ENCODE results near the gene HIPK1. TPM values are rescaled to one million over a fixed set of nuclear protein-coding genes. Genes with fewer than 3 reads are reported as not detected.

HIPK1 gene
- total RNA-seq, 3 donors from 2014 or later (not counting 1 experiment from before 2014, with no cell fraction given) = 238 to 283 (median 261) TPM

GRCh38 chr1:113918243-113918642 is 10.9 kb upstream of the HIPK1 start:
- Histone ChIP-seq H3K4me1 (ENCODE audit: control insufficient read depth, insufficient read depth, low read length) (no peaks in the 10 kb centered on the region), H3K9me3 (ENCODE audit: control insufficient read depth, insufficient read depth, low read length) (no peaks in the 10 kb centered on the region), H3K4me3 (ENCODE audit: low read length) (no peak overlapping the region), H3K27me3 (ENCODE audit: control insufficient read depth, insufficient read depth, low read length) (no peaks in the 10 kb centered on the region), H3K36me3 (ENCODE audit: control insufficient read depth, insufficient read depth, low read length) (no peaks in the 10 kb centered on the region), H3K27ac (ENCODE audit: low read length) (no peak overlapping the region)
- no peak overlapping the region for H3K27ac Mint-ChIP-seq
- H3K4me3 Mint-ChIP-seq = no peak overlapping the region
- intact Hi-C loops (cut with micrococcal nuclease) = no loop called here
- H3K36me3 Mint-ChIP-seq = no peaks in the 10 kb centered on the region
- H3K9me3 Mint-ChIP-seq = no peaks in the 10 kb centered on the region
- DNase-seq (no peak), ATAC-seq (no peak)
- peaks cover 0 to 5% of the 10 kb centered on the region in 2 donors for H3K4me1 Mint-ChIP-seq
- no peak for TF ChIP-seq CTCF (IDR thresholded peaks at IDR 0.05)
- no peaks in the 10 kb centered on the region for H3K27me3 Mint-ChIP-seq (ENCODE audit: low read depth in 2 of 2)

DNA sequence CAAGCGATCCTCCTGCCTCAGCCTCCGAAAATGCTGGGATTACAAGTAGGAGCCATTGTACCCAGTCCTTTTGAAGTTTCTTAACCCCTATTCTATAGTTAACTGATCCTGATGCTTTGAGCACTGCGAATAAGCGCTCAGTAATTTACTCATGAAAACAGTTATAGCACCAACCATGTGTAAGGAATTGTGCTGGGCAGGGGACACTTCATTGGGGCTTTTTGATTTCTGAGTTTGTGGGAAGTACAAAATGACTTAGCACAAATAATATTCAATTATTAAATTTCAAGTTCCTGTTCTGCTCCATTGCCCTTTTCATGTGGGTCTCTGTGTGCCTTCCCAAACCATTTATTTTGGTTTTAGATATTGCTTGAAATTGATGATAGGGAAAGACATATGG is 6.2 kb upstream of the HIPK1 start:
- no peak for ATAC-seq
- no peaks in the 10 kb centered on the region for H3K9me3 Mint-ChIP-seq

GRCh38 chr1:113924473-113924872 is 4.7 kb upstream of the HIPK1 start:
- H3K4me1 ChIP-seq (ENCODE audit: control insufficient read depth, insufficient read depth, low read length) = peaks cover 6% of the 10 kb centered on the region
- Mint-ChIP-seq H3K36me3 (no peaks in the 10 kb centered on the region), H3K27me3 (ENCODE audit: low read depth in 2 of 2) (no peaks in the 10 kb centered on the region), H3K4me1 (peaks cover 16 to 19% of the 10 kb centered on the region in 2 donors), H3K9me3 (no peaks in the 10 kb centered on the region), H3K4me3 (no peak overlapping the region), H3K27ac (no peak overlapping the region)
- ATAC-seq (no peak), DNase-seq (no peak)
- TF ChIP-seq CTCF (IDR thresholded peaks at IDR 0.05) = no peak
- no peaks in the 10 kb centered on the region for H3K36me3 ChIP-seq (ENCODE audit: control insufficient read depth, insufficient read depth, low read length)
- 97% methylated on average over 2 of the region's 2 CpGs for WGBS (ENCODE audit: insufficient coverage)
- no peak overlapping the region for H3K27ac ChIP-seq (ENCODE audit: low read length)
- H3K4me3 ChIP-seq (ENCODE audit: low read length) = no peak overlapping the region
- intact Hi-C loops (cut with micrococcal nuclease) = no loop called here
- H3K27me3 ChIP-seq (ENCODE audit: control insufficient read depth, insufficient read depth, low read length) = no peaks in the 10 kb centered on the region
- H3K9me3 ChIP-seq (ENCODE audit: control insufficient read depth, insufficient read depth, low read length) = no peaks in the 10 kb centered on the region

More for the DNA sequence above, 6.2 kb upstream of the HIPK1 start:
- WGBS (ENCODE audit: insufficient coverage) = 100% methylated on average over 3 of the region's 4 CpGs
- no peaks in the 10 kb centered on the region for H3K4me1 ChIP-seq (ENCODE audit: control insufficient read depth, insufficient read depth, low read length)
- no peak for TF ChIP-seq CTCF (IDR thresholded peaks at IDR 0.05)
- no peaks in the 10 kb centered on the region for H3K27me3 Mint-ChIP-seq (ENCODE audit: low read depth in 2 of 2)
- no peaks in the 10 kb centered on the region for H3K9me3 ChIP-seq (ENCODE audit: control insufficient read depth, insufficient read depth, low read length)
- no peak overlapping the region for H3K27ac Mint-ChIP-seq
- no peaks in the 10 kb centered on the region for H3K36me3 Mint-ChIP-seq
- no peak overlapping the region for H3K27ac ChIP-seq (ENCODE audit: low read length)
- intact Hi-C loops (cut with micrococcal nuclease) = no loop called here
- no peak overlapping the region for H3K4me3 ChIP-seq (ENCODE audit: low read length)
- no peak for DNase-seq
- H3K4me3 Mint-ChIP-seq = no peak overlapping the region
- H3K4me1 Mint-ChIP-seq = peaks cover 4 to 5% of the 10 kb centered on the region in 2 donors
- H3K27me3 ChIP-seq (ENCODE audit: control insufficient read depth, insufficient read depth, low read length) = no peaks in the 10 kb centered on the region
- H3K36me3 ChIP-seq (ENCODE audit: control insufficient read depth, insufficient read depth, low read length) = no peaks in the 10 kb centered on the region

DNA sequence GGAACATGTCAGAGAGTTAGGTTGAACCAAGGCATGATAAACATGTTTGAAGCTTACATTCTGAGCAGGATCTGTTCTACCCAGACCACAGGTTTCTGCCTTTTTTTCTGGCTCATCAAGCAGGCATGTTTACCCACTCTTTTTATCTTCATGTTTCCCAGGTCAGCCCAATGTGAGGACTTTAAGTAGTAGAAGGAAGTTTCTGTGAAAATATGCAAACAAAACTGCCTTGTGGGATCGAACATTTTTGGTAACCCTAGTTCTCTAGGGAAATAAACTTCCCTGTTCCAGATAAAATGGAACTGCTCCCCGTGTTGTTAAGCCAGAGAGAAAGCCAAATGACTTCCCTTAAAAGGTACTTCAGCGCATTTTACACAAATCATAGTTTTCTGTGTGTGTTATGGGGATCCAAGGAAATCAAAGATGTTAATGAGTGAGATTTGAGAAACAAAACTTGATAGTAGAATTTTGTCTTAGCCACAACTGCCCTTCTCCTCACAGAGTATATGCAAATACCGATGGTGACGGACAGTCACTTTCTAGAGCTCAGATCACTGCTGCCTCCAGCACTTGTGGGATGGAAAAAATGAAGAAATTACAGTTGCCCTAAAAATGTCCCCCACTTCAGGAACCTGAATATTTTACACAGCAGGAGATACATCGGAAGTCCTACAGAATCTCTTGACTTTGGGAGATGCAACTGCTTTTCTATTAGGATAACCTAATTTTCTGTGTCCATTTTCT is 765 bp upstream of the HIPK1 start:
- no peak for DNase-seq
- no peak for ATAC-seq
- no peaks in the 10 kb centered on the region for H3K9me3 Mint-ChIP-seq
- intact Hi-C loops (cut with micrococcal nuclease) = no loop called here
- peak overlapping the region; percentile 98 for H3K27ac ChIP-seq (ENCODE audit: low read length)
- 0% methylated on average over 2 of the region's 6 CpGs for WGBS (ENCODE audit: insufficient coverage)
- H3K27me3 Mint-ChIP-seq (ENCODE audit: low read depth in 2 of 2) = no peaks in the 10 kb centered on the region
- H3K4me1 Mint-ChIP-seq = peaks cover 48 to 51% of the 10 kb centered on the region in 2 donors
- no peaks in the 10 kb centered on the region for H3K9me3 ChIP-seq (ENCODE audit: control insufficient read depth, insufficient read depth, low read length)
- H3K36me3 Mint-ChIP-seq = no peaks in the 10 kb centered on the region
- peak overlapping the region; percentile 96 for H3K4me3 Mint-ChIP-seq
- H3K4me1 ChIP-seq (ENCODE audit: control insufficient read depth, insufficient read depth, low read length) = peaks cover 24% of the 10 kb centered on the region
- H3K36me3 ChIP-seq (ENCODE audit: control insufficient read depth, insufficient read depth, low read length) = no peaks in the 10 kb centered on the region
- H3K27me3 ChIP-seq (ENCODE audit: control insufficient read depth, insufficient read depth, low read length) = no peaks in the 10 kb centered on the region
- peak overlapping the region; percentile 96 to 99 for H3K27ac Mint-ChIP-seq
- peak overlapping the region; percentile 80 for H3K4me3 ChIP-seq (ENCODE audit: low read length)
- no peak for TF ChIP-seq CTCF (IDR thresholded peaks at IDR 0.05)

Data from natural killer cell (primary cell).